Activated naive CD8-positive, alpha-beta T cell treated with anti-CD3 and anti-CD28 coated beads, Interleukin-2, amount 50 U/mL, for 24 hours (primary cell): ENCODE measurements around the gene ADD3.
"Not testable (repeated sequence)": the region's sequence is repeated elsewhere in the genome, so short reads cannot be mapped to it uniquely, and the experiment has no call there.

ENCODE experiments used
- ATAC-seq: fragments of 150-1000 bp; cut with Tn5 transposase; one replicate; pipeline ENCODE4 v1.10.0; 2021
- DNase-seq: peaks from one replicate; pipeline ENCODE4 v3.0.0; 2021
- H3K27ac Mint-ChIP-seq: one replicate; pipeline ENCODE4 v1.8.0; 2021; ENCODE audit warnings: mild to moderate bottlenecking, mixed read lengths
- H3K27me3 Mint-ChIP-seq: one replicate; pipeline ENCODE4 v1.8.0; 2021; ENCODE audit warnings: mixed read lengths
- H3K36me3 Mint-ChIP-seq: one replicate; pipeline ENCODE4 v1.8.0; 2021; ENCODE audit warnings: low read depth, mixed read lengths
- H3K4me1 Mint-ChIP-seq: one replicate; pipeline ENCODE4 v1.8.0; 2021; ENCODE audit warnings: mixed read lengths
- H3K4me3 Mint-ChIP-seq: one replicate; pipeline ENCODE4 v1.8.0; 2021; ENCODE audit warnings: mild to moderate bottlenecking, moderate library complexity, mixed read lengths
- H3K9me3 Mint-ChIP-seq: one replicate; pipeline ENCODE4 v1.8.0; 2021; ENCODE audit warnings: mixed read lengths

The ADD3 gene

DNA sequence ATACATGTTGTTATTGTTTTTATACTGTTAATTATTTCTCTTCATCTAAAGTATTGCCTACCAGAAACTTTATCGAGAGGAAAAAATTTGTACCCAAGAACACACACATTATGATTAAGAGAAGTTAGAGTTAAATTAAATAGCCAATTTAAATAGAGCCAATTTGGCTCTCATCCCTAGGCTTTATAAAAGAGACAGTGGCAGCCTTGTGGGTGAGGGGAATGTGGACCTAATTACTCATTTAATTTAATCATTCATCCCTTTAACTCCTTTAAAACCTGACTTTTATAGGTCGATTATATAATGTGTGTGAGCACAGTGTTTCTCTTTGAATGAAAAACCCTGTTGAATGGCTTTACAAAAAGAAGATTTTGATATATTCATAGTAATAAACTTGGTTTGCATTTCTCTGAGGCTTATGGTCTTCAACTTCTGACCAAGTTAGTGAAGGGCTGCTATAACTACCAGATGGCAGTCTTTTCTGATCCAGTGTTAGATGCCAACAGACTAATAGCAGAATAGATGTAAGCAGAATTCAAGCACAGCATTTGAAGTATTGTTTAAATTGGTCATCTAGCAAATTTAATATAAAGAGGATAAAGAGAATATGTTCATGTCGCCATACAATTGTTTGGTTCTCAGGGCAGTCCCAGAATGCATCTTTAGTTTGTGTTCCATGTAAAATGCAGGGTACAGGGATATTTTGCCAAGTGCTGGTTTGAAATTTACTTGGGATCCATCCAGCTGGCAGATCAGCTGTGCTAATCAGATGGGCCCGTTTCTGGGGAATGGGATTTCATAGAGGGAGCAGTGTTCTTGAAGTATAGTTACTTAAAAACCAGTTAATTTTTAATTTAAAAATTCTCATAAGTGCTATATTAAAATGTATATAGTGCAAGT, 25.3 kb downstream of the ADD3 start:
- no peaks in the 10 kb centered on the region for H3K27me3 Mint-ChIP-seq
- H3K27ac Mint-ChIP-seq = no peak overlapping the region
- H3K36me3 Mint-ChIP-seq = no peaks in the 10 kb centered on the region
- no peak overlapping the region for H3K4me3 Mint-ChIP-seq
- no peak for ATAC-seq
- DNase-seq = no peak
- H3K9me3 Mint-ChIP-seq = no peaks in the 10 kb centered on the region
- peaks cover 66% of the 10 kb centered on the region for H3K4me1 Mint-ChIP-seq

DNA sequence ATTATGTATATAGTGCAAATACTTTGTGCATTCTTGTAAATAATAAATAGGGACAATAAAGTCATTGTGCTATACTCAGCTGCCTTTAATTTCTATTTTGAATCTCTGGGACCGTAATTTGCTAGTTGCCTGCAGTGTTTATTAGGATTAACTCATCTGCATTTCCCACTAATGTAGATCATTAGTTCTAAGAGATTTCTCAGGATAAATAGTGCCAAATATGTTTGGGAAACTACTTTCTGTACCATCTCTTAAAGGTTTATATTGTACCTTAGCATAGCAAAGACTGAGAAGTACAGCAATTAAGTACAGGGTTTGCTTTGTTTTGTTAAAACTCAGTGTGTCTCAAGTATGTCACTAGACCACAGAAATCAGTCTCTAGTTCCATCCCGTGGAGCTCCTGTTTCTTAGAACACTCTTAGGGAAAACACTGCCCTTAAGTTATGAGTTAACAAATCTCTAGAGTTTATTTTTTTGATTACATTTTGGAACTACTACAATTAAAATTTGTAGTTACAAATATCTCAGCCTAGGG, 26.0 kb downstream of the ADD3 start:
- H3K9me3 Mint-ChIP-seq = no peaks in the 10 kb centered on the region
- H3K27ac Mint-ChIP-seq = no peak overlapping the region
- H3K4me1 Mint-ChIP-seq = peaks cover 70% of the 10 kb centered on the region
- no peak for DNase-seq
- no peaks in the 10 kb centered on the region for H3K36me3 Mint-ChIP-seq
- no peaks in the 10 kb centered on the region for H3K27me3 Mint-ChIP-seq
- H3K4me3 Mint-ChIP-seq = no peak overlapping the region
- no peak for ATAC-seq

DNA sequence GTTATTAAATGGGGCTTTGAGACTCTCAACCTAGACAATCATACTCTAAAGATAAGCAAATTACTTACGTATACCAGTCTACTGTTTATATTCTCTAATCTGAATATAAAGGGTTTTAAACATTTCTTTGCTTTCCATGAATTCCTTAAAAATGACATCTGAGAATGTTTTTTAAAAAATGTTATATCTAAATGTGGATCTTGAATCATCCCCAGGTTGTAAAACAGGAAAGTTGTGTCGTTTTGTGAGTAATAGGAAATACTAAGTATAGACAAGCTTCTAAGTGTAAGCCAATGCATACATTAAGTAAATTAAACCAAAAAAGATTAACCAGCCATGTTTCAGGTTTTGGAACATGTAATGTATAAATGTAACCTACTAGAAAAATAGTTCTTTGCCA, 26.8 kb downstream of the ADD3 start:
- no peak for ATAC-seq
- H3K27ac Mint-ChIP-seq = peak overlapping the region; percentile 73

DNA sequence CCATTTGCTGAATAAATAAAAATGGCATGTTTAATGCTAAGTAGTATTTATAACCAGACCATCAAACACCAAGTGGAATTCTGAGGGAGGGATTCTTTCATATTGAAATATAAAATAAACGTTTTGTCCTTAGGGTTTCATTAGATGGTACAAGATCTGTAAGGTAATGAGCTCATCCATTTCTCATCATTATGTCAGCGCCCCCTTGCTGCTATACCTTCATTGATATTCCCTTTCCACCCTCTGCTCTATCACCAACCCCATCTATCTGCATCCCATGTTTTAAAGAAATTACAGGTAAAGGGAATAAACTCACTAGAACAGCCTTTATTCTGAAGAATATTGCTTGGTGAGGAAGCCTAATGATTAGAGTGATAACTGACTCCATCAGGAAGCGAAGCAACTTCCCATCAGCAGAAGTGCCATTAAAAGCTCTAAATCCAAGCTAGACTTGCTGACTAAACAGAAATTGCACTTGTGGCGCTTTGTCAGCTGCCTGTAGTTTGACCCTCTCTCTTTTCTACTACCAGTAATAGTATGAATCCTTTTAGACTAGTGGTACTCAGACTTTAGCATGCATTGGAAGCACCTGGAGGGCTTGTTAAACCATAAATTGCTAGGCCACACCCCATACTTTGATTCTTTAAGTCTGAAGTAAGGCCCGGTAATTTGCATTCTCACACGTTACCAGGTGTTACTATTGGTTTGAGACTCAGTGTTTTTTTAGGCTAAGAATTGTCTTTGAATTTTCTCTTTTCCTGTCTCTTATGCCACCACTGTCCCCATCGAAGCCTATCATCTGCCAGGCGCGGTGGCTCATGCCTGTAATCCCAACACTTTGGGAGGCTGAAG, 27.5 kb downstream of the ADD3 start:
- H3K9me3 Mint-ChIP-seq = no peaks in the 10 kb centered on the region
- DNase-seq (no peak), ATAC-seq (no peak)
- H3K36me3 Mint-ChIP-seq = no peaks in the 10 kb centered on the region
- H3K4me3 Mint-ChIP-seq = no peak overlapping the region
- H3K27ac Mint-ChIP-seq = peak overlapping the region; percentile 73
- peaks cover 84% of the 10 kb centered on the region for H3K4me1 Mint-ChIP-seq
- no peaks in the 10 kb centered on the region for H3K27me3 Mint-ChIP-seq

More for the DNA sequence above, 26.8 kb downstream of the ADD3 start:
- DNase-seq = no peak
- H3K36me3 Mint-ChIP-seq = no peaks in the 10 kb centered on the region
- H3K27me3 Mint-ChIP-seq = no peaks in the 10 kb centered on the region
- H3K9me3 Mint-ChIP-seq = no peaks in the 10 kb centered on the region
- H3K4me1 Mint-ChIP-seq = peaks cover 78% of the 10 kb centered on the region
- H3K4me3 Mint-ChIP-seq = no peak overlapping the region

DNA sequence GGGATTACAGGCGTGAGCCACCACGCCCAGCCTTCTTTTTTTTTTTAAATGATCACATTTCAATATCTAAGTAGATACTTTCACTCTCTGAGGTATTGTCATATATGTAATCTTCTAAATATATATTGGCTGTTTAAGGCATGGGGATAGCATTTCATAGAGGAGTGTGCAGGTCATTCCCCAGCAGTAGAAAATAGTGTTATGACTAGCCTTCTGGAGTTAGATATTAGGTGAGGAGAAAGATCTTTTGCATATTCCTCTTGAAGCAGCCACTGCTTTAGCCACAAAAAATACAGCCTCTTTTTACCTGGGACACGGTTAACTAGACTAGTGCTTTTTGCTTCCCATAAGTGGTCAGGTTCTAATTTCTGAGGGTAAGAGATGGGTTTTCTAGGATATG, 28.9 kb downstream of the ADD3 start:
- Mint-ChIP-seq H3K27ac (no peak overlapping the region), H3K9me3 (no peaks in the 10 kb centered on the region), H3K4me3 (no peak overlapping the region), H3K4me1 (peaks cover 87% of the 10 kb centered on the region), H3K27me3 (no peaks in the 10 kb centered on the region), H3K36me3 (no peaks in the 10 kb centered on the region)
- no peak for ATAC-seq
- DNase-seq = no peak

DNA sequence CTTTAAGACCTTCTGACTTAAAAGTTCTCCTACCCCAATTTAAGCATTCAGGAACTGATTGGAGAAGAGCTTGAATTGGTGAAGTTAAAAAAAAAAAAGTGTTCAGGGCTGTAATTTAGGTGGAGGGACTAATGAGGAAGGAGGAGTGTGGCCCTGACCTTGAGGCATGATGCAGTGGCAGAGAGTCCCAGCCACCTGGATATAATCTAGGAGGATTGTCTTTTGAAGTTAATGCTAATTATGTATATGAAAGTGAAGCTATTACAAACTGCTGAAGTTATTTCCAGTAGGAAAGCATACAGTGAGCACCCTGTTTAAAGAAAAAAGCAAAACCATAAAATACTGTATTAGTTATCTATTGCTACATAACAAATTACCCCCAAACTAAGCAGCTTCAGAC, 31.5 kb downstream of the ADD3 start:
- ATAC-seq = no peak
- H3K4me3 Mint-ChIP-seq = no peak overlapping the region
- H3K4me1 Mint-ChIP-seq = peaks cover 81% of the 10 kb centered on the region
- H3K27me3 Mint-ChIP-seq = no peaks in the 10 kb centered on the region
- DNase-seq = no peak
- H3K9me3 Mint-ChIP-seq = peaks cover 4% of the 10 kb centered on the region
- no peak overlapping the region for H3K27ac Mint-ChIP-seq
- H3K36me3 Mint-ChIP-seq = peaks cover 6% of the 10 kb centered on the region

DNA sequence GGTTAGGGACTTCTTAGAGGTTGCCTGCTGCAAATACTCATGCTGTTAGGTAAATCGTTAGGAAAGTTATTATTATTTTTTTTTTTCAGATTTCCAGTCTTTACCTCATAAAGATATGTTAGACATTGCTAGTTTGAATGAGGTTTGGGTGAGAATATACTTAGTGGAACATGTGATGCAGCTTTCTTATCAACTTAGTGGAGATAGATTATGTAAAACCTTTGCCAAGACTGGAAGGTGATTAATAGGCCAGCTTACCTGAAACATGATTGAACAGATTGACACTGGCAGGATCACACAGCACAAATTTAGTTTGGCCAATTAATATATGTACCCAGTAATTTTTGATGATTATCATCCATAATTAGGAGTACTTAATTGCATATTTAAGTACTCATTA, 32.3 kb downstream of the ADD3 start:
- ATAC-seq (no peak), DNase-seq (no peak)
- Mint-ChIP-seq H3K36me3 (peaks cover 6% of the 10 kb centered on the region), H3K4me1 (peaks cover 80% of the 10 kb centered on the region), H3K27me3 (no peaks in the 10 kb centered on the region), H3K27ac (peak overlapping the region; percentile 31), H3K9me3 (peaks cover 4% of the 10 kb centered on the region), H3K4me3 (no peak overlapping the region)

DNA sequence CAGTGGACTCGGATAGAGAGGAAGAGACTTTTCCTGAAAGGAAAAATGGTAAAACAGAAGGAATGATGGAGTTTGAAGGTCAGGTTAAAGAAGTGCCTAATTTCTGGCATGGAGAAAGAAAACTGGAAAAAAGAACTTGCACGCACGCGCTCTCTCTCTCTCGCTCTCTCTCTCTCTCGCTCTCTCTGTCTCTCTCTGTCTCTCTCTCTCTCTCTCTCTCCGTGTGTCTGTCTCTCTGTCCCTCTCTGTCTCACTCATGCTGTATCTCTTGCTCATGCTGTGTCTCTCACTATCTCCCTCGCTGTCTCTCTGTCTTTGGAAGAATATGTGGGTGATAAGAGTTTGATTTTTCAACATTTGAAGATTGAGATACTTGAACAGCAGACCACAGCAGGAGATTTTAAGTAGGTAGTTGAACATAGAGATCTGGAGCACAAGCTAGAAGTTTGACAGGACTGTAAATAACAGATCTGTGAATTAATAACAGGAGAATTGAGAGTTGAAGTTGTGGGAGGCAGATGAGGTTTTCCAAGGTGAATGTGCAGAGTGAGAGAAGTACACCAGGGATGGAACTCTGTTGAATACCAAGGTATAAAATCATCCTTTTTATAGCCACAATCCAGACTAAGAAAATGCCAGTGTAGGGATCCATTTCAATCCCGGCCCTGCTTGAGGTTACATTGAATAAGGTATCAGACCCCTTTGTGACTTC, 33.1 kb downstream of the ADD3 start:
- Mint-ChIP-seq H3K4me3 (no peak overlapping the region), H3K9me3 (peaks cover 7% of the 10 kb centered on the region), H3K27me3 (no peaks in the 10 kb centered on the region), H3K4me1 (peaks cover 75% of the 10 kb centered on the region), H3K36me3 (peaks cover 8% of the 10 kb centered on the region), H3K27ac (peak overlapping the region; percentile 31)
- DNase-seq (no peak), ATAC-seq (no peak)

DNA sequence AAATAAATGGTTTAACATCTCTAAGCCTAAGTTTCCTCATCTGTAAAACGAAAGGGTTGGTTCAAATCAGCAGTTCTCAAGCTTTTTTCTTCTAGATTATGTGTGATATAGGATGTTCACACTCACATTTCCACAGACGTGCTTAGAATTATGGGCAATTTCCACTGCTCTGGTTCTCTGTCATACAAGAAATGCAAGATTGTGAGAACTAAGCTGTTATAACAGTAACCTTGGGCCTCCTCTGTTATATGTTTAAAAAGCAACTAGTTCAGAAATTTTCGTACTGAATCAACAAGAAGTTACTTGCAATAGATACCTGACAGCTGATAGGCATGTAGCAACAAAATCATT, 33.7 kb downstream of the ADD3 start:
- DNase-seq = no peak
- Mint-ChIP-seq H3K27ac (no peak overlapping the region), H3K4me3 (no peak overlapping the region), H3K36me3 (peaks cover 8% of the 10 kb centered on the region), H3K4me1 (peaks cover 71% of the 10 kb centered on the region), H3K9me3 (peaks cover 8% of the 10 kb centered on the region), H3K27me3 (no peaks in the 10 kb centered on the region)
- ATAC-seq = no peak

DNA sequence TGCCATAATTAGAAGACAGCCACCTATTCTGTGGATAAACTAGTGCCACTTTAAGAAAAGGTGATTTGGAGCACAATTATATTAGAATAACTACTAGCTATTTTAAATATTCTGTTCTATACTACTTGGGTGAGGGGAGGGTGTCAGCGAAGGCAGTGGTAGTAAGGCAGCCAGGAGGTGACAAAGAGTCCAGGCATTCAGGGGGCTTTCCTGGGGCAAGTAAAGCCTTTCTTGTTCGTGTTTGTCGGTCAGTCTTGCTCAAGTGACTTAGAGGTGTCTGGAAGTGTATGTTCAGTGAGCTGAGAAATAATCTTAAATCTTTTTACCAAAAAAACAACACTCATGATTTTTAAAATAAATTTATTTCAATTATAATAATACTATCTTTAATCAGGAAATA, 34.4 kb downstream of the ADD3 start:
- no peaks in the 10 kb centered on the region for H3K27me3 Mint-ChIP-seq
- H3K4me1 Mint-ChIP-seq = peaks cover 67% of the 10 kb centered on the region
- ATAC-seq (no peak), DNase-seq (no peak)
- no peak overlapping the region for H3K4me3 Mint-ChIP-seq
- H3K36me3 Mint-ChIP-seq = peaks cover 8% of the 10 kb centered on the region
- no peak overlapping the region for H3K27ac Mint-ChIP-seq
- peaks cover 10% of the 10 kb centered on the region for H3K9me3 Mint-ChIP-seq

DNA sequence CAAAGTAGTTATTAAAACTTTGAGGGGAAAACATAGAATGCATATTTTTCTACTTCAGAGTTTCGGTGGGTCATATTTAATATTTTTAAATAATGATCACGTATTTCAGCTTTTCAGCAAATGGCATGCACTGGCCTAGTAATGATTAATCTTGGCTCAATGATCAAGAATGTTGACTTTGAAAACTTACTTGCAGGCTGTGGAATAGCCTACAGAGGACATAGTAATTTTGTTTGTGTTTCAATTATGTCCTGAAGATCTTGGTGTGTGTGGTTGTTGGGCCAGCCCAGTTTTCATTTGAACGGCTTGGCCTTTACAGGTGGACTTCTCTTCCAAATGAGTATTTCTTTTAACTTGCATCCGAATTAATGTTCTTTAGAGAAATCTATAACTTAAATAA, 35.1 kb downstream of the ADD3 start:
- H3K4me1 Mint-ChIP-seq = peaks cover 68% of the 10 kb centered on the region
- DNase-seq (no peak), ATAC-seq (no peak)
- H3K4me3 Mint-ChIP-seq = no peak overlapping the region
- no peak overlapping the region for H3K27ac Mint-ChIP-seq
- H3K9me3 Mint-ChIP-seq = peaks cover 17% of the 10 kb centered on the region
- H3K27me3 Mint-ChIP-seq = no peaks in the 10 kb centered on the region
- peaks cover 13% of the 10 kb centered on the region for H3K36me3 Mint-ChIP-seq

DNA sequence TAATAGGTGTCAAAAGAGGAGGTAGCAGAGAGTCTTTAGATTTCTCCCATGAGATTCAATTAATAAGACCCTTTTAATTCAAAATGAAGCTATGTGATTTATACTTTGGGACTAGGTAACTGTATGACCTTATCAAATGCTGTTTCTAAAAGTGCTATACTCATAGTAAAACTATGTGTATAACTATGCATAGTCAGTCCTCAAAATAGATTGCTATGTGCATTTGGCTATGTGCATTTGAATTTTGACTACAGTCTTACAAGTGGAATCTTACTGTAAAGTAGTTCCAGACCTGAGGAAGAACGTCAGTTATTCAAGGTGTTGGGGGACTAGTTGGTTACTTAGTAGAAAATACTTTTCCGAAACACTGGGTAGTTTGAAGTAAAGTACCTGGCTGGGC, 36.9 kb downstream of the ADD3 start:
- no peak for DNase-seq
- Mint-ChIP-seq H3K4me1 (peaks cover 63% of the 10 kb centered on the region), H3K4me3 (no peak overlapping the region), H3K36me3 (peaks cover 28% of the 10 kb centered on the region), H3K27me3 (no peaks in the 10 kb centered on the region), H3K27ac (no peak overlapping the region), H3K9me3 (peaks cover 25% of the 10 kb centered on the region)
- ATAC-seq = no peak

DNA sequence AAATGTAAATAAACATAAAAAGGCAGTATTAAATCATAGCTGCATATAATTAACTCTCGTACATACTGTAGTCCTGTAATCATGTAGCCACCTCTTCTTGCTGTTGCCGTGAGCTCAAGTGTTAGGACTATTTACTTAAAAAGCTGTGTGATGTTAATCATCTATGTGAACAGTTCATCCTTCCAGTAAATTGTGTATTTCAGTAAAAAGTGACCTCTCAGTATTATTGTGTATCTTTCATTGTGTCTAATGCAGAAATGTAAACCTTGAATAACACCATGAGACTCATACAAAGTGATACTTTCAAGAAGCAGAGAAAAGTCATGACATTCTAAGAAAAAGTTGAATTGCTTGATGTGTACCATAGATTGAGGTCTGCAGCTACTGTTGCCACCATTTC, 38.0 kb downstream of the ADD3 start:
- H3K27me3 Mint-ChIP-seq = no peaks in the 10 kb centered on the region
- ATAC-seq (no peak), DNase-seq (no peak)
- no peak overlapping the region for H3K27ac Mint-ChIP-seq
- H3K9me3 Mint-ChIP-seq = peaks cover 35% of the 10 kb centered on the region
- peaks cover 63% of the 10 kb centered on the region for H3K4me1 Mint-ChIP-seq
- peak overlapping the region; percentile 7 for H3K4me3 Mint-ChIP-seq
- H3K36me3 Mint-ChIP-seq = peaks cover 39% of the 10 kb centered on the region

DNA sequence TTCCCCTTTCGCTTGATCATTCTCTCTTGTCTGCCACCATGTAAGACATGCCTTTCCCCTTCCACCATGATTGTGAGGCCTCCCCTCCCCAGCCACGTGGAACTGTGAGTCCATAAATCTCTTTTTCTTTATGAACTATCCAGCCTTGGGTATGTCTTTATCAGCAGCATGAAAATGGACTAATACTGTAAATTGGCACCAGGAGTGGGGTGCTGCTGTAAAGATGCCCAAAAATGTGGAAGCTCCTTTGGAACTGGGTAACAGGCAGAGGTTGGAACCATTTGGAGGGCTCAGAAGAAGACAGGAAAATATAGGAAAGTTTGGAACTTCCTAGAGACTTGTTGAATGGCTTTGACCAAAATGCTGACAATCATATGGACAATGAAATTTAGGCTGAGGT, 40.4 kb downstream of the ADD3 start:
- H3K36me3 Mint-ChIP-seq = peaks cover 42% of the 10 kb centered on the region
- not testable (repeated sequence) for H3K4me3 Mint-ChIP-seq

More for the DNA sequence above, 40.4 kb downstream of the ADD3 start:
- H3K27ac Mint-ChIP-seq, ATAC-seq, H3K27me3 Mint-ChIP-seq, DNase-seq: not testable (repeated sequence)
- Mint-ChIP-seq H3K4me1 (peaks cover 66% of the 10 kb centered on the region), H3K9me3 (peaks cover 39% of the 10 kb centered on the region)
